Activated T-helper 1 cell treated with Interleukin-2 at 50 U/mL for 16 hours (primary cell): Measurements from ENCODE around the gene SKA2.
"Not testable (repeated sequence)": the region's sequence is repeated elsewhere in the genome, so short reads cannot be mapped to it uniquely, and the experiment has no call there.

Source experiments
- DNase-seq: peaks from one replicate; pipeline ENCODE4 v3.0.0-alpha.2; 2020; ENCODE audit warnings: low read depth

The SKA2 gene, protein sequence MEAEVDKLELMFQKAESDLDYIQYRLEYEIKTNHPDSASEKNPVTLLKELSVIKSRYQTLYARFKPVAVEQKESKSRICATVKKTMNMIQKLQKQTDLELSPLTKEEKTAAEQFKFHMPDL

DNA sequence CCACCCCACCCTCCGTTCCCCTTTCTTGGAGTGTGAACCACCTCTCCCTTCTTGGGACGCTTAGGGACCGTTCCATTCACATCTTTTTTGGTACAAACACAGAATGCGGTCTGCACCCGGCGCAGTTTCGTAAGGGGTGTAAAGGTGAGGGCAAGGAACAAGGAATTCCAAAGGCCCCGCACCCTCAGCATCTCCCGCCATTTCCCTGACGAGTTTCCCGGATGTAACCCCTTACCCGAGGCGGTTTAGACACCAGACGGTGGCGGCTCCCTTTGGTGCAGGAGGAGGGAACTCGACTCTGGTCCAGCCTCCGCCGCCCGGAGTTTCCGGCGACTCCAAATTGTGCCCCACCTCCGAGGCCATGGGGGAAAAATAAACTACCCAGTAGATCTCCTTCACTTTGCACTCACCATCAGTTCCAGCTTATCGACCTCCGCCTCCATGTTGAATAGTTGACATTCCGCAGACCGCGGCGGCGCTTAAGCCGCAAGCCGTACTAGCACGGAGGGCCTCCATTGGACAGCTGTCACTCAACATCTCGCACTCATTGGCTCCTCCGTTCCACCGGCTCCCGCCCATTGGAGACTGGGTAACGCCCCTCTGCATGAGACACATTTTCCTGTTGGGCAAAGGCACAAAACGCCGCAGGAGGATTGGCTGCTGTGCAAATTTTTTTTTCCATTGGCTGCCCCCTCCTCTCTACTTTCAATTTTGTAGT, at the start of gene SKA2:
Gene SKA2, minus strand, starts transcription at position 466 of the 718 bp plus-strand sequence. Its CDS starts 23 bp downstream, at position 443.
- peak; percentile 94 for DNase-seq

- no peak for DNase-seq
Observed at GRCh38 chr17:59202320-59202719, 47.3 kb upstream of the SKA2 start.

GRCh38 chr17:59199398-59199797, 44.4 kb upstream of the SKA2 start:
- no peak for DNase-seq

GRCh38 chr17:59193336-59193862, 38.4 kb upstream of the SKA2 start:
- no peak for DNase-seq

DNA sequence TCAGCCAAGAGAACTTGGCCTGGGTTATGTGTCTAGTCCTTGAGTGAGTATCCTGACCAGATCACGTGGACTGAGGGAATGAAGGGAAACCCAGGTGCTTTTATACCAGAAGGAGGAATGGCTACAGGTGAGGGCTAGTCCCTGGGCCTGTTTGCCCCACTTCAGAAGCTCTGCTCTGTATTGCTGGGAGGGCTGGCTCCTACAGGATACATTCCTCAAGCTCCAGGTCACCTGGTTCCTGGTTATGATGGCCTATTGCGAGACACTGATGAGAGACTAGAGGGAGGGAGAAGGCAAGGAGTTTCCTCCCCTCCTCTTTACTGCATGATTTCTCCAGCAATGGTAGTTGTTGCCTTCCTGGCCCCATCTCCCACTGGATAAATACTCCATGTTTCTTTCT, 35.8 kb upstream of the SKA2 start:
- no peak for DNase-seq

GRCh38 chr17:59186850-59187249, 31.9 kb upstream of the SKA2 start:
- DNase-seq, result no peak

GRCh38 chr17:59185997-59186396, 31.0 kb upstream of the SKA2 start:
- no peak for DNase-seq

DNA sequence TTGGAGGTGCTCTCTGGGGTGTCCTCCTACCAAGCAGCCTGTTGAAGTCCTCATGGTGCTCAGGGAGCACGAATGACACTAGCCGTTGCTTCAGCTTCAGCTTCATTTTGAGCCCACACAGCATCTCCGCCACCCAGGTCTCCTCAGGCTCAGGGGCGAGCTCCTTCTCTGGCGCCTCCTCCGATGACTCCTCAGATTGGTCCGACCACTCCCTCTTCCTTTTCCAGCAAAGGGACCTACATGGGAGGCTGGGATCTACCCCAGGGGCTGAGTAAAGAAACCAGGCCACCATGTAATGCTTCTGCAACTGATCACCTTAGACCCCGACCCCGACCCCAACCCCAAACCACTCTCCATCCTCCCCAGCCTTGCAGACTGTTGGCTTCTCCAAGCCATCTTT, 26.5 kb upstream of the SKA2 start:
- no peak for DNase-seq

DNA sequence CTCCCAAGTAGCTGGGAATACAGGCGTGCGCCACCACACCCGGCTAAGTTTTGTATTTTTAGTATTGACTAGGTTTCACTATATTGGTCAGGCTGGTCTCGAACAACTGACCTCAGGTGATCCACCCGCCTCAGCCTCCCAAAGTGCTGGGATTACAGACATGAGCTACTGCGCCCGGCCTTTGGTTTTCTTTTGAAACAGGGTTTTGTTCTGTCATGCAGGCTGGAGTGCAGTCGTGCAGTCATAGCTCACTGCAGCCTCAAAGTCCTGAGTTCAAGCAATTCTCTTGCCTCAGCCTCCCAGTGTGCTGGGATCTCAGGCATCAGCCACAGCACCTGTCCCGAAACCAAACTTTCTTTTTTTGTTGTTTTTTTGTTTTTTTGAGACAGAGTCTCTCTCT, 25.6 kb upstream of the SKA2 start:
- DNase-seq, result no peak

- not testable (repeated sequence) for DNase-seq
Observed at GRCh38 chr17:59179601-59180000, 24.6 kb upstream of the SKA2 start.

GRCh38 chr17:59178266-59178985, 23.4 kb upstream of the SKA2 start:
- no peak for DNase-seq

GRCh38 chr17:59175076-59175475, 20.1 kb upstream of the SKA2 start:
- DNase-seq, result no peak

GRCh38 chr17:59174671-59175070, 19.7 kb upstream of the SKA2 start:
- DNase-seq, result no peak

DNA sequence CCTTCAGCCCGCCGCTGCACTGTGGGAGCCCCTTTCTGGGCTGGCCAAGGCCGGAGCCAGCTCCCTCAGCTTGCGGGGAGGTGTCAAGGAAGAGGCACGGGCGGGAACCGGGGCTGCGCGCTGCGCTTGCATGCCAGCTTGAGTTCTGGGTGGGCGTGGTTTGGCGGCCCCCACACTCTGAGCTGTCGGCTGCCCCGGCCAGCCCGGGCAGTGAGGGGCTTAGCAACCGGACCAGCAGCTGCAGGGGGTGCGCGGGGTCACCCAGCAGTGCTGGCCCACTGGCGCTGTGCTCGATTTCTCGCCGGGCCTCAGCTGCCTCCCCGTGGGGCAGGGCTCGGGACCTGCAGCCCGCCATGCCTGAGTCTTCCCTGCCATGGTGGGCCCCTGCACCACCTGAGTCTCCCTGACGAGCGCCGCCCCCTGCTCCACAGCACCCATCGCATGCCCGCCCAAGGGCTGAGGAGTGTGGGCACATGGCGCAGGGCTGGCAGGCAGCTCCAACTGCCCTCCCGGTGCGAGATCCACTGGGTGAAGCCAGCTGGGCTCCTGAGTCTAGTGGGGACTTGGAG, 17.5 kb upstream of the SKA2 start:
- no peak for DNase-seq

DNA sequence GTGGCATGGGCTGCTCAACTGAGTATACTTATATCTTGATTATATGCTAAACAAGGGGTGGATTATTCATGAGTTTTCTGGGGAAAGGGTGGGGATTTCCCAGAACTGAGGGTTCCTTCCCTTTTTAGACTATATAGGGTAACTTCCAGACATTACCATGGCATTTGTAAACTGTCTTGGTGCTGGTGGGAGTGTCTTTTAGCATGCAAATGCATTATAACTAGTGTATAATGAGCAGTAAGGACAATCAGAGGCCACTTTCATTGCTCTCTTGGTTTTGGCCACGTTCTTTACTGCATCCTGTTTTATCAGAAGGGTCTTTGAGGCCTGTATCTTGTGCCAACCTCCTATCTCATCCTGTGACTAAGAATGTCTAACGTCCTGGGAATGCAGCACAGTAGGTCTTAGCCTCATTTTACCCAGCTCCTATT, 12.6 kb upstream of the SKA2 start:
- no peak for DNase-seq

DNA sequence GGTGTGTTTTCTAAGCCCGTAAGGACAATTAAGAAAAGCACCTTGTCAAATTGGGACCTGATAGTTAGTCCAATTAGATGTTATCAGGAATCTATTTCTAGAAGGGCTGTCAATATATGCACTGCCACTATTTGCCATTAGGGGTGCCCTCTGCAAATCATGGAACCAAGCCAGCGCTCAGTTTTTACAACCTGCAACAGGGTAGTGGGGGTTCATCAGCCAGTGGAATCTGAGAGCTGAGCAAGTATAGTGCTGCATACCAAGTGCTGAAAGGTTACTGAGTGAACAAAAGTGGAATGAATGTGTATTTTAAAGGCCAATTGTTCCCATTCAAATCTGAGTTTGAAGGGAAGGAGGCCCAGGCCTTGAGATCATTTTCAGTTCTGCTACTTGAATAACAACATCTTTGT, 11.0 kb upstream of the SKA2 start:
- DNase-seq, result peak; percentile 6

DNA sequence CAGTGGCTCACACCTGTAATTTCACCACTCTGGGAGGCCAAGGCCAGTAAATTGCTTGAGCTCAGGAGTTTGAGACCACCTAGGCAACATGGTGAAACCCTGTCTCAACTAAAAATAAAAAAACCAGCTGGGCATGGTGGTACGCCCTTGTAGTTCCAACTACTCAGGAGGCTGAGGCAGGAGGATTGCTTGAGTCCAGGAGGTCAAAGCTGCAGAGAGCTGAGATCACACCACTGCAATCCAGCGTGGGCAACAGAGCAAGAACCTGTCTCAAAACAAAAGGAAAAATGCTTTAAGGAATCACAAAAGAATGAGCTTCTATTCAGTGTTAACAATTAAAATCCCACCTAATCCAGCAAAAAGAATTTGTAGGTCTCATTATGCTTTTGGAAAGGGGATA, 6.5 kb upstream of the SKA2 start:
- DNase-seq, result no peak

DNA sequence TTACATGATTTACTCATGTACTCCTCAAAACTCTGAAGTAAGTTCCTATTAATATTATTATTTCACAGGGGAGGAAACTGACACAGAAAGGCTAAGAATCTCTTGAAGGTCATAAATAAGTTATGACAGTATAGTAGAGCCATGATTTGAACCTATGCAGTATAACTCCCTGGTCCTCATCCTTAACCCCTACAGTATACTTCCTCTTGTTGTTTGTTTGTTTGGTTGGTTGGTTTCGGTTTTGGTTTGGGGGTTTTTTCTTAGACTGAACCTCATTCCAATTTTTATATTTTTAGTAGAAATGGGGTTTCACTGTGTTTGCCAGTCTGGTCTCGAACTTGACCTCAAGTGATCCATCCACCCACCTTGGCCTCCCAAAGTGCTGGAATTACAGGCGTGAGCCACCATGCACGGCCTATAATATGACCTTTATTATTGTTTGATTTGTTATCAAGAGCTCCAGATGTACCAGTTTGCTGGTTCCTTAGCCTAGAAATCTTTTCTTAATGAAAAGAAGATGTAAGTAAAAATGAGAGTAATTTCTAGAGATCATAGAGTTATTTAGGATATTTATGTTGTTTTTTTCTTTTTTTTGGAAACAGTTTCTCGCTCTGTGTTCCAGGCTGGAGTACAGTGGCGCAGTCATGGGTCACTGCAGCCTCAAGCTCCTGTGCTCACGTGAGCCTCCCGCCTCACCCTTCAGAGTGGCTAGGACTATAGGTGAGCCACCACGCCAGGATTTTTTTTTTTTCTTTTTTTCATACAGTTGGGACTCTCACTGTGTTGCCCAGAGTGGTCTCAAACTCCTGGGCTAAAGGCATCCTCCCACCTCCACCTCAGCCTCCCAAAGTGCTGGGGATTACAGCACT, 5.4 kb upstream of the SKA2 start:
- no peak for DNase-seq

- peak; percentile 84 for DNase-seq
Observed at GRCh38 chr17:59155439-59156177, 622 bp upstream of the SKA2 start, which contains the start of gene PRR11. Gene PRR11 (plus strand): TSS chr17:59155746. CDS start chr17:59169753, 14,007 bp downstream.

- DNase-seq, result peak; percentile 5
Observed at GRCh38 chr17:59154292-59154720, 680 bp downstream of the SKA2 start.

DNA sequence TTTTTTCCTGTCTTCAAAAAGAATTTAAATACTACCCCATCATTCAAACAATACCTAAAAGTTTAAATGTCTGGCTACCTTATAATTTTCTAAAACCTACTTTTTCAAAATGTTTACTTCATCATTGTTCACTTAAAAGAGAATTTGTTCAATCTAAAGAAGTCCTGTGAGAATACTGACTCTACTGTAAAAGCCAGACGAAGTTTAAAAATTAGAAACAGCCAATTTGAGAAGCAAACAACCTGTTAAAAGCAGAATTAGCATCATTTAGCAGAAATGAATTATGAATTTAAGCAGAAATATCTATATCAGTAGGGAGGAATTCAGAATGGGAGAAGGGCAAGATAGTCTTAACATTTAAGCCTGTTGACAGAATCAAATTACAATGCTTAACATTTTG, 2.1 kb downstream of the SKA2 start:
- DNase-seq, result no peak
